DMS 273 treated with DMSO at 0.1 percent for 48 hours (cell line): ENCODE data around the gene HFM1.
"Not testable (repeated sequence)": the region's sequence is repeated elsewhere in the genome, so short reads cannot be mapped to it uniquely, and the experiment has no call there.

Experiments used
- DNase-seq: peaks from one replicate; lab custom pipeline; 2025; lab: John Stamatoyannopoulos, UW

Gene HFM1, protein sequence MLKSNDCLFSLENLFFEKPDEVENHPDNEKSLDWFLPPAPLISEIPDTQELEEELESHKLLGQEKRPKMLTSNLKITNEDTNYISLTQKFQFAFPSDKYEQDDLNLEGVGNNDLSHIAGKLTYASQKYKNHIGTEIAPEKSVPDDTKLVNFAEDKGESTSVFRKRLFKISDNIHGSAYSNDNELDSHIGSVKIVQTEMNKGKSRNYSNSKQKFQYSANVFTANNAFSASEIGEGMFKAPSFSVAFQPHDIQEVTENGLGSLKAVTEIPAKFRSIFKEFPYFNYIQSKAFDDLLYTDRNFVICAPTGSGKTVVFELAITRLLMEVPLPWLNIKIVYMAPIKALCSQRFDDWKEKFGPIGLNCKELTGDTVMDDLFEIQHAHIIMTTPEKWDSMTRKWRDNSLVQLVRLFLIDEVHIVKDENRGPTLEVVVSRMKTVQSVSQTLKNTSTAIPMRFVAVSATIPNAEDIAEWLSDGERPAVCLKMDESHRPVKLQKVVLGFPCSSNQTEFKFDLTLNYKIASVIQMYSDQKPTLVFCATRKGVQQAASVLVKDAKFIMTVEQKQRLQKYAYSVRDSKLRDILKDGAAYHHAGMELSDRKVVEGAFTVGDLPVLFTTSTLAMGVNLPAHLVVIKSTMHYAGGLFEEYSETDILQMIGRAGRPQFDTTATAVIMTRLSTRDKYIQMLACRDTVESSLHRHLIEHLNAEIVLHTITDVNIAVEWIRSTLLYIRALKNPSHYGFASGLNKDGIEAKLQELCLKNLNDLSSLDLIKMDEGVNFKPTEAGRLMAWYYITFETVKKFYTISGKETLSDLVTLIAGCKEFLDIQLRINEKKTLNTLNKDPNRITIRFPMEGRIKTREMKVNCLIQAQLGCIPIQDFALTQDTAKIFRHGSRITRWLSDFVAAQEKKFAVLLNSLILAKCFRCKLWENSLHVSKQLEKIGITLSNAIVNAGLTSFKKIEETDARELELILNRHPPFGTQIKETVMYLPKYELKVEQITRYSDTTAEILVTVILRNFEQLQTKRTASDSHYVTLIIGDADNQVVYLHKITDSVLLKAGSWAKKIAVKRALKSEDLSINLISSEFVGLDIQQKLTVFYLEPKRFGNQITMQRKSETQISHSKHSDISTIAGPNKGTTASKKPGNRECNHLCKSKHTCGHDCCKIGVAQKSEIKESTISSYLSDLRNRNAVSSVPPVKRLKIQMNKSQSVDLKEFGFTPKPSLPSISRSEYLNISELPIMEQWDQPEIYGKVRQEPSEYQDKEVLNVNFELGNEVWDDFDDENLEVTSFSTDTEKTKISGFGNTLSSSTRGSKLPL (N-terminal part only)

DNA sequence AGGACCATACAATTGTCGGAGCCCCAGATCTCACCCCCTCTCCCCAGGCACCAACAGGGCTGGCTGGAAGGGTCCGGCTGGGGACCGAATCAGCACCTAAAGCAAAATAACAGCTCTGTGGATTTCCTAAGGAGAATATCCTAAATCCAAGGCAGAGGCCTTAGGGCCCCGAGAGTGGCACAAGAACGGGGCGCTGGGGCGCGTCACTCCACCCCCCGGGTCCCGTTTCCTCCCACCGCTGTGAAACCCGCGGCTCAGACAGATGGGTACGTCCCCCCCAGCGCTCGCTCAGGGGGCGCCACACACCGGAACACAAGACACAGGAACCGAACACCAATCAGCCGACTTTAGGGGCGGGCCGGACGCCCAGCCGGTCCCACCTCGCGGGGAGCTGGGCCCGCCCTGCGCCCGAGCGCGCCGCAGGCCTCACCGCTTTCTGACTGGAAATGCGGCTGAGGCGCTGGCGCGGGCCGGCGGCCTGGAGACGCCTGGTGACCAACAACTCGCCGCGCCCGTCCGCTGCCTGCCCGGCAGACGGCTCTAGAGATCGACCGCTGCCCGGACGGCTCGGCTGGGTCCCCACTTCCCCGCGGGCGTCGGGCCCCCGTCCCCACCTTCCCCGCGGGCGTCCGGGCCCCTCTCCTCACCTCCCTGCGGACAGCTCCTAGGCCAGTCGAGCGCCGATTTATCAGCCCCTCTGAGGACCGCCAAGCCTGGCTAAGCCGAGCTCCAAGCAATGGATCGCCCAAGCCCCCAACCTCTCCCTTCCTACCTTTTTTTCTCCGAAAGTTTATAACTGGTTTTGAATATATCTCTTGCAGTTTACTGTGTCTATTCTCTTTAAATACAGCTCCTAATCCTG, at the start of gene HFM1:
HFM1 (minus strand) TSS at position 687 of the 862 bp plus-strand sequence. CDS start 3,755 bp downstream, outside the sequence.
- peak; percentile 86 for DNase-seq

GRCh38 chr1:91454136-91454535, 49.5 kb upstream of the HFM1 start:
- no peak for DNase-seq

DNA sequence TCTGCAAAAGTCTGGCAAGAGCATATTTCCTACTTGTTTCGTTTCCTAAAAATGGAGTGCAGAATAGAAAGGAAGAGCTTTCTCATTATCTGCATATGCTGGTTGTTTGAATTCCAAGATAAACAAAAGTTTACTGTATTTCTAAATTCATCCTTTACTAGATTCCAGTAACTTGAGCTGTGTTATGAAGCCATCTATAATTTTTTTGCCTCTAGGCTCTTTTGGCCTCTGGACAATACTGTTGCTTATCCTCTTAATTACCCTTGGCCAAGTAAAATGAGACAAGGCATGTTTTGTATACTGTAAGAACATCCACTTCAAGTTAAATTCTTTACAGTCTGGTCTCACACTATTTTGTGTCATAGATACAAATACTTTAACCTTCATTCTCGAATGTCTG, 45.6 kb upstream of the HFM1 start:
- DNase-seq = no peak

DNA sequence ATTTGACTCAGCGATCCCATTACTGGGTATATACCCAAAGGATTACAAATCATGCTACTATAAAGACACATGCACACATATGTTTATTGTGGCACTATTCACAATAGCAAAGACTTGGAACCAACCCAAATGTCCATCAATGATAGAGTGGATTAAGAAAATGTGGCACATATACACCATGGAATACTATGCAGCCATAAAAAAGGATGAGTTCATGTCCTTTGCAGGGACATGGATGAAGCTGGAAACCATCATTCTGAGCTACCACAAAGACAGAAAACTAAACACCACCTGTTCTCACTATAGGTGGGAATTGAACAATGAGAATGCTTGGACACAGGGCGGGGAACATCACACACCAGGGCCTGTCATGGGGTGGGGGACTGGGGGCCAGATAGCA, 43.1 kb upstream of the HFM1 start:
- not testable (repeated sequence) for DNase-seq

GRCh38 chr1:91441980-91442379, 37.3 kb upstream of the HFM1 start:
- DNase-seq = not testable (repeated sequence)

DNA sequence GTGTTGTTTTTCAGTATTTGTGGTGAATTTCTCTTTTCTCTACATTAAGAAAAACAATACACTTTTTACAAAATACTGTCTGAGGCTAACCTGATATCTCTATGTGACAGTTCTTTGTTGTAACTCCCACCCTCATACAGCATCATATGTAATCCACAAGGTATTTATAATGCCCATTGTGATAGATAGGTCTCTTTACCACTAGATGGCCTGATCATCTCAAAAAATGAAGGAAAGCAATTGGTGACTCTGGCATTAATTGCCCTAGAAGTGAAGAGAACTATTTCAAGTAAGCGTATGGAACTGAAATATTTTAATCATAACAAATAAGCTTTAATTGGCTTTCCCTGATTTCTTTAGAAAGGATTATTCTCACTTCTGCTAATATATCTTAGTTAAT, 36.2 kb upstream of the HFM1 start:
- DNase-seq = no peak

DNA sequence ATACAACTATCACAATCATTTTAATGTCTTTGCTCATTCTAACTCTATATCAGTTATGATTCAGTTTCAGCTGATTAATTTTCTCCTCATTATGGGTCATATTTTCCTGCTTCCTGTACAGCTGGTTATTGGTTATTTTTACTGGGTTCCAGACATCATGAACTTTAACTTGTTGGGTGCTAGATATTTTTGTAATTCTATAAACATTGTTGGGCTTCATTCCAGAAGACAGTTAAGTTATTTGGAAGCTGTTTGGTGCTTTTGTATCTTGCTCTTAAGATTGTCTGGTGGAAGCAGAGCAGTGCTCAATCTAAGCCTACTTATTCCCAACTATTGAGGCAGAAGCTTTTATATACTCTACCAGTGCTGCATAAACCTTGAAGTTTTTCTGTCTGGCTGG, 34.4 kb upstream of the HFM1 start:
- no peak for DNase-seq

DNA sequence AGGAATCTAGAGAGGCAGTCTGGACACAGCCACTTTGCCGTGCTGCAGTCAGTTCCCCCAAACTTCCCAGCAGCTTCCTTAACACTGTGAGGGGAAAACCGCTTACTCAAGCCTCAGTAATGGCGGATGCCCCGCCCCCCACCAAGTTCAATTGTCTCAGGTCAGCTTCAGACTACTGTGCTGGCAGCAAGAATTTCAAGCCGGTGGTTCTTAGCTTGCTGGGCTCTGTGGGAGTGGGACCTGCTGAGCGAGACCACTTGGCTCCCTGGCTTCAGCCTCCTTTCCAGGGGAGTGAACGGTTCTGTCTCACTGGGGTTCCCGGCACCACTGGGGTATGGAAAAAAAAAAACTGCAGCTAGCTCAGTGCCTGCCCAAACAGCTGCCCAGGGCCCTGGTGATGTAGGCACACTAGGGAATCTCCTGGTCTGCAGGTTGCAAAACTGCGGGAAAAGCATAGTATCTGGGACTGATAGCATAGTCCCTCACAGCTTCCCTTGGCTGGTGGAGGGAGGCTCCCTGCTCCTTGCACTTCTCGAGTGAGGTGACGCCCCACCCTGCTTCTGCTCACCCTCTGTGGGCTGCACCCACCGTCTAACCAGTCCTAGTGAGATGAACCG, 23.7 kb upstream of the HFM1 start:
- no peak for DNase-seq

GRCh38 chr1:91427741-91428140, 23.1 kb upstream of the HFM1 start:
- no peak for DNase-seq

GRCh38 chr1:91422523-91422922, 17.9 kb upstream of the HFM1 start:
- not testable (repeated sequence) for DNase-seq

DNA sequence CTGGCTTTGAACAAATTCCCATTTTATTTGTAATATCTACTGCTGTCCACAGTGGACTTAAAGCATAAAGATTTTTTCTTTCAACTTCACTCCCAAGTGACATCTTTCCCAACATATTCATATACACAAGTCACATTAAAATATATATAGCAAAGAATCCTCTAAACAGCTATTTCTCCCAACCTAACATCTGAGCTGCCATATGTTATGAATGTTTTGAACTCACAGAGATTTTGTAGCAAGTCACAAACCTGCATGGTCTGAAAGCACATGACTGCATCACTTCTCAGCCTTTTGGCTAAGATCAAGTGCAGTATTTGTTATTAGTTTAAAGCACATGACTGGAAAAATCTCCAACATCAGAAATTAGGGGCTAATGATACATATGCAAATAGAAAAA, 7.7 kb upstream of the HFM1 start:
- DNase-seq = no peak

DNA sequence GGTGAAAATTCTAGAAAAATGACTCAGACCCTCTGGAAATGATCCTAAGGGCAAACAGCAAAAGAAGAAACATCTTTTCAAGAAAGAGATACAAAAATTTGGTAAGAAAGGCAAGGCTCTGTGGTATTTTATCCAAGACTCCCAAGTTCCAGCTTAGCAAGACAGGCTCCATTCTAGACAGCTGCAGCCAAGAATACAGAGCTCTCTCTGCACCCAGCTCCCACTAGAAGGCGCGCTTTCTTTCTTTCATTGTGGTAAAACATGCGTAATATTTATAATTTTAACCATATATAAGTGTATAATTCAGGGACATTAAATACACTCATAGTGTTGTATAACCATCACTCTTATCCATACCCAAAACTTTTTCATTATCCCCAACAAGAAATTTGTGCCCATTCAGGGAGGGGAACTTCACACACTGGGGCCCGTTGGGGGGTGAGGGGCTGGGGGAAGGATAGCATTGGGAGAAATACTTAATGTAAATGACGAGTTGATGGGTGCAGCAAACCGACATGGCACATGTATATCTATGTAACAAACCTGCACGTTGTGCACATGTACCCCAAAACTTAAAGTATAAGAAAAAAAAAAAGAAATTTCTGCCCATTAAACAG, 2.2 kb upstream of the HFM1 start:
- DNase-seq = no peak

DNA sequence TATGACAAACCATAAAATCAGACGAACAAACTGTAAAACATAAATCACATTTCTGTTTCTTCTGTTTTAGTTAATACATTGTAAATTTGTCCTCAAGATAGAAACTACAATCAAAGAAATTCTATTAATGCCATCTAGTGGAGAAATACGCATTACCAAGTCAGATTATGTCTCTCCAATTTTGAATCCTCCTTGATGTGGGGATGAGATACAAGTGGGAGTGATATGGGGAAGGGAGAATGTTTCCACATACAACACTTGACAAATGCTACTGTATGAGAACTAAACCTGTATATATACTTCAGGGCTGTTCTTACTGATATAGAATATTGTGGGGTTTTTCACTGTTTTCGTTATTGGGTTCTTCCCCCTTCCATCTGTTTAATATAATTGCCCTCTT, 2.6 kb downstream of the HFM1 start:
- no peak for DNase-seq

GRCh38 chr1:91400133-91400725, 4.4 kb downstream of the HFM1 start:
- DNase-seq = no peak

- DNase-seq = no peak
Observed at GRCh38 chr1:91398291-91398690, 6.3 kb downstream of the HFM1 start.

DNA sequence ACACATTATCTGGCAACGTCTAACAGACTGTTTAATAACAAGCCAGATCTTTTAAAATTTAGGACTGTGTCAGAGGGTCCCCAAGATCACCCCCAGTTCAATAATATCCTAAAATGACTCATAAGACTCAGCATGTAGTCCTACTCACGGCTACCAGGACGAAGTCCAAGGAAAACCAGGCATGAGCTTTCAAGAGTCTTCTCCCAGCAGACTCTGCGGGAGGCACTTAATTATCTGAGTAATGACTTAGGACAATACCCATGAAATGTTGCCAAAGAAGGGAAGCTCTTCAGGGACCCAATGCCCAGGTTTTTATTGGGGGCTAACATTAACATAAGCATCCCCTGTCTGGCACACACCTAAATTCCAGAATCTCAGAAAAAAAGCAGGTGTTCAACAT, 7.0 kb downstream of the HFM1 start:
- DNase-seq = no peak

DNA sequence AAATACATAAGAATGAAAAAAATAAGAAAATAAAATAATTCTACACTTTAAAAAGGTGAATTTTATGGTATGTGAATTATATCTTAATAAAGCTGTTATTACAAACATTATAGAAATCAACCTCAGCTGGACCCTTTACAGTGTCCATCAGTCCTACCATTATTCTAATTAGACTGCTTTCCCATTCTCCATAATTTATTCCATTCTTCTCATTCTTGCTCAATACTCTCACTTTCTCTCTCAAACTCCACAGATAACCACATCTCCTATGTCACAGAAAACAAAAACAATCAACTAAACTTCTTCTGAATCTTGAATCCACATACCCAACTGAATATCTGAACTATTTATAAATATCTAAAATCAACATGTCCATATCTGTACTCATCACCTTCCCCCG, 11.6 kb downstream of the HFM1 start:
- no peak for DNase-seq

GRCh38 chr1:91386109-91386508, 18.5 kb downstream of the HFM1 start:
- DNase-seq = no peak

DNA sequence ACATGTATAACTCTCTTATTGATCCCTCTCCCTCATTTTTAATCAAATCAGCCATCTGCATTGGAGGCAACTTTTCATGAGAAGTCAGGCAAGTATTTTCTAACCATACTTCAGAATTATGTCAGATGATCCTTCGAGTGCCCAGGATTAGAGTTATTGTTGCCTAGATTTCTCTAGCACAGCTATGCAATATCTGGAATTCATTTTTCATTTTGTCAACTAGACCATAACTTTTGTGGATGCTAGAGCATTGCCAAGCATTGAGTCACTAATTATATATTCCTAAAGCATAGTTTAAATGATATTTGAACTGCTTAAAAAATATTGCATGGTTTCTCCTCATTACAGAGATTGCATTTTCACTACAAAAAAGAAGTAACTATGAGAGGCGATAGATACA, 21.2 kb downstream of the HFM1 start:
- no peak for DNase-seq

DNA sequence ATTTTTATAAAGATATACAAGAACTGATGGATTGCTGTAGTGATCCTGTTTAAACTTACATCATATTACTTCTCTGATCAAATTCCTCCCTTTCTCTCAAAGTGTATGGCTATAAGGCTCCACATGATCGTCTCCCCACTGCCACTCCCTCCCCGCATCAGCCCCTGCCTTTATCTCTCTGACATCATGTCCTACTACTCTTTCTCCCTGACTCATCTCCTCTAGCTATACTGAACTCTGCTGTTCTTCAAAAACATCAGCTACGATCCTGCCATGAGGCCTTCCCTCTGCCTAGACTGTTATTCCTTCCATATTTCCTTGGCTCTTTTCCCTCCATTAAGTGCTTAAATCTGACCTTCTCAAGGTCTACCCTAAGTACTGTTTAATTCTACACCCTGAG, 22.8 kb downstream of the HFM1 start:
- DNase-seq = no peak
